Skeletal muscle cell (primary cell): ENCODE data around the gene ACADS.

ENCODE experiments used
- DNase-seq: peaks from one replicate; pipeline ENCODE4 v3.0.0-alpha.2; 2010; ENCODE audit warnings: low read depth
- H3K4me3 ChIP-seq: 2 replicates; pipeline ENCODE4 v1.5.1; 2011; ENCODE audit warnings: low read depth, mild to moderate bottlenecking, control low read depth, low read length, moderate library complexity

Gene ACADS

DNA sequence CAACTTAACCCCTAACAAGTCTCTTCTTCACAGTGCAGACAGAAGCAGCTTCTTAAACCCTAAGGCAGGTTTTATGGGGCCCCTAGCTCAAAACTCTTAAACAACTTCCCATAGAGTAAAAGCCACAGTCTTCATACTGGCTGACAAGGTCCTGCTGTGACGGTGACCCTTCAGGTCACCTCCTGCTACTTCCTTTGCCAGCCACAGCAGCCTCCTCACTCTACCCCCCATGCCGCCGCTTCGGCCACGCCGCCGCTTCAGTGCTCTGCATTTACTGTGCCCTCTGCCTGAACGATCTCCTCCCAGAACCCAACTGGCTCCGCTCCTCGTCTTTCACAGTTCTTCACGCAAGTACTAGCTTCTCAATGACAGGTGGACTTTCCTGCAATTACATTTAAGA, 45.5 kb downstream of the ACADS start:
- DNase-seq, result no peak
- H3K4me3 ChIP-seq, result no peak overlapping the region

DNA sequence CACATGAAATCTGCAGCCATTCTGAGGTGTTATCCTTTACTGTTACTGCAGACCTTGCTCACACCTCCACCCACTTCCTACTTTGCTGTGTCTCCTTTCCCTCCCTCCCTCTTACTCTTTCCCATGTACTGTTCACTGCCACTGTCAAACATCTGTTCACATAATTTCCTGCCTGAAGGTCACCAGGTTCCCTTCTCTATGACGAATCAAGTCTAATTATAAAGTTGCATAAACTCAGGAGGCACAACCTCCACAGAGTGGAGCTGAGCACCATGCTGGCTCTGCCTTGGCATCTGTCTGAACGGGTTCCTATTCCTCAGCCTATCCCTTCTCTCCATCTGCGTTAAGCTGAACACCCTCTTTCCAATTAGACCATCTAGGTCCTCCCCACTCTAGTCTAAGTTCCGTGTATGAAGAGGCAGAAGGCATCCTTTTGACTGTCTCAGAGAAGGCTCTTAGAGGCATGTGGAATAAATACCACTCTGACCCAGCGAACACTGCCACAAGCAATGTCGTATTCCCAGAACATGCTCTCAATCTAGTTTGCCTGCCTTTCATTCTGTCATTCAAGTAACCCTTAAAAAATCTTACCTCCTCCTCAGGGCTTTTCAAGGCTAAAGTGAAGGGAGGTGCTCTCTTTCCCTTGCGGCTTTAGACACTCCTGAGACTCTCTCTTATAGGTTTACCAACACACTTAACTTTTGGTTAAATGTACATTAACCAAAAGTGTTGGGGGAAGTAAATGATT, 48.7 kb downstream of the ACADS start:
- no peak overlapping the region for H3K4me3 ChIP-seq
- DNase-seq, result no peak

DNA sequence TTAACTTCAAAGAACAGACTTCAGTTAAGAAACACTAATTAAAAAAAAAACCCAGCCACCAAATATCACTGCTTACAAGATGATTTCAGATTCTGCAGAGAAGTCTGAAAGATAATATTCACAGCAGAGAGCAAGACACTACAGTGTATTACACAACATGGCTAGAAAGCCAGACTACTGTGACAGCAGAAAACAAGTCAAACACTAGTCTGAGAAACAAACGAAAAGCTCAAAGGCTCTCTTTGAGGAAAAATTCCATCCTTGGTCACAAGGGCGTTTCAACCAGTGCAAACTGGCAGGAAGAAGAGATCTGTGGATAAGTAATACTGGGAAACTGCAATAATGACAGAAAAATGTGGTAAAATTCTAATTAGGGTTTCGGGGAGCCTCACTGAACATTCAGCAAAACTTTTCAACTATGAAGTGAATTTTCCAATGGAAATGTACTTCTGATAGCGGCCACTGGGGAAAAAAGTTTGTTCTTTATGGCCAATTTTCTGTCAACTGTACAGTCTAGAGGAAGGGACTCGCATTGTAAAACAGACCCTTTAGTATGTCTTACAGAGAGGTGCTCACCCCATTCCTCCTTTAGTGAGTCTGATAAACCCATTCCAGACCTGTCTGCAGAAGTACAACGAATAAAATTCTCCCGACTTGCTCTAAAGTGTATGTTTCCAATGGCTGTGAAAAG, 50.4 kb downstream of the ACADS start:
- H3K4me3 ChIP-seq, result no peak overlapping the region
- no peak for DNase-seq

DNA sequence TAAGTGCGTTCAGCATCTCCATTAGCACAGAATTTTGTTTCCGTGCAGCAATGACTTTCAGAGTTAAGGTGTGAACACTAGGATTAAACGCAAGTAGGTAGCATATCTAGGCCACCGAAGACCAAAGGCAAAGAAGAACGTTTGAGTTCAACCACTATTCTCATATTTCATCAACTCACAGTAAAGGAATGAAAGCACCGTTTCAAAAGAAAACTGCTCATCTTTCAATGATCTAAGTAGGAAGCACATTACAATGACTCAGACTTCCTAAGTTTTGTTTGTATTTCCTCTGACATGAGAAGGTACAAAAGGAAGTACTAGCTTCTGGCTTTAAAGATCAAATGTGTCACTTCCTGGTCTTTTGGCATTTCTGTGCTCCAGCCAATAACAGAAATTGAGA, 57.6 kb downstream of the ACADS start:
- no peak overlapping the region for H3K4me3 ChIP-seq
- peak; percentile 31 for DNase-seq

DNA sequence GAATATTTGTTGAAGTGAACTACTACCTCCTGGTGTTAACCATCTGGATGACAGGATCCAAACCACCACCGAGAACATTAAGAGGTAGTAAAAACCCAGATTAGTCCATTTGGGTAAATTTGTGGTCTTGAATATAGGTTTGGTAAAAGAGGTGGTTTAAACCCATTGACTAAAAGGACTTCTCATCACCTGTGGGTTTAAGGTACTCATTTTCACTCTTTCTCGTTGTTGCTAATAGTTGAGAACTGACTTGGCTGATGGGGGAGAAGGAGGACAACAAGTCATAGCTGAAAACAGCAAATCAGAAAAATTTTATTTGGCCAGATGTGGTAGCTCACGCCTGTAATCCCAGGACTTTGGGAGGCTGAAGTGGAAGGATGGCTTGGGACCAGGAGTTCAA, 59.2 kb downstream of the ACADS start:
- no peak for DNase-seq
- no peak overlapping the region for H3K4me3 ChIP-seq

DNA sequence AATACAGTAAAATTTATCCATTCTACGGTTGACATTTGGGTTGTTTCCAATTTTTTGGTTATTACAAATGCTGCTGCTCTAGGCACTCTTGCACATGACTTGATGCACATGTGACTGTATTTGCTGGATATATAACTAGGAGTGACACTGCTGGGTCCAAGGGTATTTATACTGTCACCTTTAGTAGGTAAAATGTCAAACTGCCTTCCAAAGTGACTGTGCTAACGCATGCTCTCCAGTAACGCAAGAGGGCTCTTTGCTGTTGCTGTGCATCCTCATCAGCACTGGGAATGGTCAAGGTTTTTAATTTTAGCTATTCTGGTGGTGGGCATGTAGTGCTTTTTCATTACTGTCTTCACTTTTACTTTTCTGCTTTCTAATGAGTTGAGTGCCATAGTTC, 62.3 kb downstream of the ACADS start:
- no peak for DNase-seq
- no peak overlapping the region for H3K4me3 ChIP-seq
